K562 (cell line): Measurements from ENCODE around the gene CD46. TPM values are rescaled to one million over a fixed set of nuclear protein-coding genes. Genes with fewer than 3 reads are reported as not detected.

ENCODE experiments used
- ARNT ChIP-seq, 2 experiments: fragments of 450-650 bp; IDR thresholded peaks; 2 replicates each; pipeline ENCODE4 v1.6.1; 2016; ENCODE audit warnings: mild to moderate bottlenecking in 1 of 2
- ETS2 ChIP-seq: IDR thresholded peaks from 2 replicates; pipeline ENCODE4 v1.6.1; 2016; ENCODE audit warnings: borderline replicate concordance, missing genetic modification characterization, mild to moderate bottlenecking, moderate library complexity, missing compliant biosample characterization; ENCODE audit not compliant: poor library complexity, severe bottlenecking
- ETV1 ChIP-seq: fragments of 450-650 bp; conservative IDR thresholded peaks from 2 replicates; pipeline ENCODE4 v1.6.1; 2016; ENCODE audit warnings: missing genetic modification characterization, control low read depth, low read depth, missing compliant biosample characterization
- IFI16 ChIP-seq: fragments of 250-450 bp; sonication (Bioruptor Pico); IDR thresholded peaks from 2 replicates; pipeline ENCODE4 v2.1.2; 2022; ENCODE audit warnings: mild to moderate bottlenecking, inconsistent platforms
- JUNB ChIP-seq: fragments of 450-650 bp; formaldehyde crosslinking; conservative IDR thresholded peaks from 2 replicates; pipeline ENCODE4 v1.4.0; 2020; ENCODE audit warnings: mild to moderate bottlenecking
- L3MBTL2 ChIP-seq: fragments of 450-650 bp; IDR thresholded peaks from 2 replicates; pipeline ENCODE4 v1.6.1; 2016; ENCODE audit warnings: mild to moderate bottlenecking, moderate library complexity
- MCM5 ChIP-seq: fragments of 450-650 bp; IDR thresholded peaks from 2 replicates; pipeline ENCODE4 v1.6.1; 2016; ENCODE audit warnings: low read depth
- MTA1 ChIP-seq: fragments of 450-650 bp; IDR thresholded peaks from 2 replicates; pipeline ENCODE4 v1.6.1; 2017; ENCODE audit warnings: borderline replicate concordance
- NCOA1 ChIP-seq: fragments of 450-650 bp; IDR thresholded peaks from 2 replicates; pipeline ENCODE4 v1.6.1; 2016; ENCODE audit warnings: low read depth
- NFIC ChIP-seq: fragments of 450-650 bp; IDR thresholded peaks from 2 replicates; pipeline ENCODE4 v1.6.1; 2017; ENCODE audit warnings: mild to moderate bottlenecking, inconsistent platforms
- NR1H2 ChIP-seq: sonication (generic); formaldehyde crosslinking; IDR thresholded peaks from 2 replicates; pipeline ENCODE4 v1.4.0; 2020; ENCODE audit warnings: mild to moderate bottlenecking, missing genetic modification reagents
- SAP30 ChIP-seq: fragments of 200-600 bp; sonication (generic); IDR thresholded peaks from 2 replicates; pipeline ENCODE4 v1.6.1; 2012; ENCODE audit warnings: borderline replicate concordance, low read depth, mild to moderate bottlenecking, moderate library complexity, low read length, control low read depth, inconsistent platforms; ENCODE audit not compliant: insufficient read depth, poor library complexity, severe bottlenecking
- TARDBP ChIP-seq: fragments of 450-650 bp; IDR thresholded peaks from 2 replicates; pipeline ENCODE4 v1.6.1; 2016
- TEAD4 ChIP-seq, 2 experiments: sonication (generic) in 1 of 2; formaldehyde crosslinking in 1 of 2; IDR thresholded peaks; 2 replicates each; pipeline versions ENCODE4 v1.6.1 to v1.8.0; 2012 to 2022; ENCODE audit warnings: borderline replicate concordance in 1 of 2, inconsistent platforms in 1 of 2, low read length in 1 of 2, mild to moderate bottlenecking in 1 of 2, missing genetic modification reagents in 1 of 2
- TFAM ChIP-seq: fragments of 250-450 bp; sonication (Bioruptor Pico); conservative IDR thresholded peaks from 2 replicates; pipeline ENCODE4 v1.5.0; 2021; ENCODE audit warnings: mild to moderate bottlenecking, moderate library complexity
- ZC3H11A ChIP-seq: IDR thresholded peaks from 2 replicates; pipeline ENCODE4 v1.6.1; 2012; ENCODE audit warnings: low read depth, low read length, improper control_type of control experiment
- ZNF639 ChIP-seq, 2 experiments: fragments of 200-800 bp in 1 of 2; sonication (Bioruptor generic) in 1 of 2; sonication (generic) in 1 of 2; formaldehyde crosslinking in 1 of 2; IDR thresholded peaks in 1 of 2; conservative IDR thresholded peaks in 1 of 2; 2 replicates each; pipeline versions ENCODE4 v1.5.0 to v1.6.1; 2016 to 2020; ENCODE audit warnings: missing compliant biosample characterization in 1 of 2, missing genetic modification characterization in 1 of 2, missing genetic modification reagents in 1 of 2
- polyA plus RNA-seq, 8 experiments: library from polyadenylated mRNA; depleted of rRNA in 4 of 8; stranded (reverse) in 5 of 8; unstranded in 3 of 8; fragments of >200 nt; fragmentation: Nextera tagmentation in 2 of 8; fragmentation: Illumina TruSeq in 1 of 8; extraction: Ambion mirVana in 2 of 8; extraction: Trizol in 1 of 8; gene quantifications; 2 replicates each; pipeline versions ENCODE4 v1.2.1 to v1.2.3, GENCODE V29; 2011 to 2014; ENCODE audit warnings: inconsistent platforms in 1 of 8, missing spikeins in 1 of 8
- total RNA-seq, 7 experiments: library from RNA; depleted of rRNA in 6 of 7; stranded (reverse); fragments of >200 nt in 6 of 7; fragmentation: Illumina TruSeq in 2 of 7; extraction: Trizol in 2 of 7; gene quantifications; 2 replicates each; pipeline versions ENCODE4 v1.2.1 to v1.2.3, GENCODE V29; 2011 to 2021; ENCODE audit warnings: low replicate concordance in 1 of 7
- TF ChIP-seq, protein P1 (sequence below): sonication (generic); formaldehyde crosslinking; IDR thresholded peaks from 2 replicates; pipeline ENCODE4 v1.5.0; 2020; ENCODE audit warnings: missing genetic modification reagents
- TF ChIP-seq, protein P2 (sequence below): IDR thresholded peaks from 2 replicates; pipeline ENCODE4 v1.6.1; 2012; ENCODE audit warnings: low read depth, low read length, improper control_type of control experiment, borderline replicate concordance
- TF ChIP-seq, protein P3 (sequence below): fragments of 450-650 bp; formaldehyde crosslinking; IDR thresholded peaks from 2 replicates; pipeline ENCODE4 v1.4.0; 2022; ENCODE audit warnings: mild to moderate bottlenecking, moderate library complexity
- TF ChIP-seq, protein P4 (sequence below): fragments of 450-650 bp; formaldehyde crosslinking; conservative IDR thresholded peaks from 2 replicates; pipeline ENCODE4 v1.4.0; 2022; ENCODE audit warnings: mild to moderate bottlenecking, missing genetic modification characterization

Gene CD46
- total and polyA plus RNA-seq, 9 of the 15 experiments (the other 6 are each of a cell fraction or from before 2014, with no cell fraction given): 87.9 to 374 (median 156) TPM

GRCh38 chr1:207797229-207797973 is 45.5 kb downstream of the CD46 start (continued):
- TF ChIP-seq MCM5 (no peak), TARDBP (no peak), TFAM (CRISPR knock-in tag) (no peak), SAP30 (no peak), TEAD4 (IDR thresholded peaks at IDR 0.05; ENCODE audit: low read length) (peak; percentile 27; the same call in 1 of the 2 replicates), TEAD4 (CRISPR knock-in tag; IDR thresholded peaks at IDR 0.05; ENCODE audit: borderline replicate concordance) (no peak), JUNB (CRISPR knock-in tag) (peak; percentile 65; the same call in 1 of the 2 replicates), NCOA1 (no peak), MTA1 (no peak), NFIC (no peak; the same call in 1 of the 2 replicates), ETV1 (tag) (0 out of 2 replicates have a peak, but pooled peaks have one; percentile 21), ZC3H11A (no peak), ETS2 (tag) (no peak), ARNT (IDR thresholded peaks at IDR 0.05) (peak in 1 of 2 experiments; percentile 71; a peak in 1 of 4 replicates), ZNF639 (CRISPR knock-in tag; conservative IDR thresholded peaks at IDR 0.05 in 1 of 2, IDR thresholded peaks at IDR 0.05 in 1 of 2) (no peak), IFI16 (CRISPR knock-in tag) (no peak), NR1H2 (CRISPR knock-in tag) (0 out of 2 replicates have a peak, but pooled peaks have one; percentile 32), L3MBTL2 (peak; percentile 35; the same call in 1 of the 2 replicates)
- TF ChIP-seq, protein P1, sequence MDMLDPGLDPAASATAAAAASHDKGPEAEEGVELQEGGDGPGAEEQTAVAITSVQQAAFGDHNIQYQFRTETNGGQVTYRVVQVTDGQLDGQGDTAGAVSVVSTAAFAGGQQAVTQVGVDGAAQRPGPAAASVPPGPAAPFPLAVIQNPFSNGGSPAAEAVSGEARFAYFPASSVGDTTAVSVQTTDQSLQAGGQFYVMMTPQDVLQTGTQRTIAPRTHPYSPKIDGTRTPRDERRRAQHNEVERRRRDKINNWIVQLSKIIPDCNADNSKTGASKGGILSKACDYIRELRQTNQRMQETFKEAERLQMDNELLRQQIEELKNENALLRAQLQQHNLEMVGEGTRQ (CRISPR knock-in tag): no peak
- TF ChIP-seq, protein P2, sequence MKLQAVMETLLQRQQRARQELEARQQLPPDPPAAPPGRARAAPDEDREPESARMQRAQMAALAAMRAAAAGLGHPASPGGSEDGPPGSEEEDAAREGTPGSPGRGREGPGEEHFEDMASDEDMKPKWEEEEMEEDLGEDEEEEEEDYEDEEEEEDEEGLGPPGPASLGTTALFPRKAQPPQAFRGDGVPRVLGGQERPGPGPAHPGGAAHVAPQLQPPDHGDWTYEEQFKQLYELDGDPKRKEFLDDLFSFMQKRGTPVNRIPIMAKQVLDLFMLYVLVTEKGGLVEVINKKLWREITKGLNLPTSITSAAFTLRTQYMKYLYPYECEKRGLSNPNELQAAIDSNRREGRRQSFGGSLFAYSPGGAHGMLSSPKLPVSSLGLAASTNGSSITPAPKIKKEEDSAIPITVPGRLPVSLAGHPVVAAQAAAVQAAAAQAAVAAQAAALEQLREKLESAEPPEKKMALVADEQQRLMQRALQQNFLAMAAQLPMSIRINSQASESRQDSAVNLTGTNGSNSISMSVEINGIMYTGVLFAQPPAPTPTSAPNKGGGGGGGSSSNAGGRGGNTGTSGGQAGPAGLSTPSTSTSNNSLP: no peak
- TF ChIP-seq, protein P3, sequence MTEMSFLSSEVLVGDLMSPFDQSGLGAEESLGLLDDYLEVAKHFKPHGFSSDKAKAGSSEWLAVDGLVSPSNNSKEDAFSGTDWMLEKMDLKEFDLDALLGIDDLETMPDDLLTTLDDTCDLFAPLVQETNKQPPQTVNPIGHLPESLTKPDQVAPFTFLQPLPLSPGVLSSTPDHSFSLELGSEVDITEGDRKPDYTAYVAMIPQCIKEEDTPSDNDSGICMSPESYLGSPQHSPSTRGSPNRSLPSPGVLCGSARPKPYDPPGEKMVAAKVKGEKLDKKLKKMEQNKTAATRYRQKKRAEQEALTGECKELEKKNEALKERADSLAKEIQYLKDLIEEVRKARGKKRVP (CRISPR knock-in tag): 0 out of 2 replicates have a peak, but pooled peaks have one; percentile 52
- TF ChIP-seq, protein P4, sequence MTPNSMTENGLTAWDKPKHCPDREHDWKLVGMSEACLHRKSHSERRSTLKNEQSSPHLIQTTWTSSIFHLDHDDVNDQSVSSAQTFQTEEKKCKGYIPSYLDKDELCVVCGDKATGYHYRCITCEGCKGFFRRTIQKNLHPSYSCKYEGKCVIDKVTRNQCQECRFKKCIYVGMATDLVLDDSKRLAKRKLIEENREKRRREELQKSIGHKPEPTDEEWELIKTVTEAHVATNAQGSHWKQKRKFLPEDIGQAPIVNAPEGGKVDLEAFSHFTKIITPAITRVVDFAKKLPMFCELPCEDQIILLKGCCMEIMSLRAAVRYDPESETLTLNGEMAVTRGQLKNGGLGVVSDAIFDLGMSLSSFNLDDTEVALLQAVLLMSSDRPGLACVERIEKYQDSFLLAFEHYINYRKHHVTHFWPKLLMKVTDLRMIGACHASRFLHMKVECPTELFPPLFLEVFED (CRISPR knock-in tag): no peak; the same call in 1 of the 2 replicates
